Neutrophil (primary cell): ENCODE measurements around the gene GALNT16.

Experiments used
- H3K27ac ChIP-seq: fragments of 200-600 bp; sonication (generic); 2 replicates; pipeline ENCODE4 v1.5.1; 2016; ENCODE audit warnings: mild to moderate bottlenecking, moderate library complexity
- H3K27me3 ChIP-seq: fragments of 200-600 bp; sonication (generic); 2 replicates; pipeline ENCODE4 v1.6.0; 2016; ENCODE audit warnings: mild to moderate bottlenecking
- H3K36me3 ChIP-seq: fragments of 200-600 bp; sonication (generic); 2 replicates; pipeline ENCODE4 v1.5.1; 2017
- H3K4me1 ChIP-seq, 2 experiments: fragments of 200-600 bp in 1 of 2; sonication (generic) in 1 of 2; 1 replicate in 1 of 2; 2 replicates in 1 of 2; pipeline versions ENCODE4 v1.5.1 to v1.6.1; 2013 to 2016; ENCODE audit warnings: low read depth in 1 of 2, low read length in 1 of 2, mild to moderate bottlenecking in 1 of 2, moderate library complexity in 1 of 2; ENCODE audit not compliant: control insufficient read depth in 1 of 2, insufficient read depth in 1 of 2
- H3K4me3 ChIP-seq, 2 experiments: fragments of 200-600 bp in 1 of 2; sonication (generic) in 1 of 2; 1 replicate in 1 of 2; 2 replicates in 1 of 2; pipeline ENCODE4 v1.5.1; 2013 to 2016; ENCODE audit warnings: low read depth in 1 of 2, low read length in 1 of 2, mild to moderate bottlenecking in 1 of 2, moderate library complexity in 1 of 2
- H3K9me3 ChIP-seq: fragments of 200-600 bp; sonication (generic); 2 replicates; pipeline ENCODE4 v1.5.1; 2016
- CTCF ChIP-seq: fragments of 200-600 bp; sonication (generic); IDR thresholded peaks from 2 replicates; pipeline ENCODE4 v1.5.1; 2016; ENCODE audit warnings: antibody characterized with exemption

Gene GALNT16

GRCh38 chr14:69405762-69406161 is 145.8 kb downstream of the GALNT16 start:
- no peak overlapping the region for H3K27ac ChIP-seq
- no peak for TF ChIP-seq CTCF
- H3K4me3 ChIP-seq: no peak overlapping the region
- H3K36me3 ChIP-seq: peaks cover 7% of the 10 kb centered on the region
- peaks cover 21 to 31% of the 10 kb centered on the region in 2 experiments for H3K4me1 ChIP-seq
- no peaks in the 10 kb centered on the region for H3K27me3 ChIP-seq
- H3K9me3 ChIP-seq: no peaks in the 10 kb centered on the region
